Measurements from ENCODE around the gene FFAR2. TPM values are rescaled to one million over a fixed set of nuclear protein-coding genes. Genes with fewer than 3 reads are reported as not detected.

The FFAR2 gene
- total and polyA plus RNA-seq, 9 of the 15 experiments (the other 6 are each of a cell fraction or from before 2014, with no cell fraction given): not detected

GRCh38 chr19:35404879-35405622, 43.0 kb upstream of the FFAR2 start (continued):
- TF ChIP-seq ZNF592 (IDR thresholded peaks at IDR 0.05) (no peak), FOS (IDR thresholded peaks at IDR 0.05; ENCODE audit: extremely low read depth, insufficient read length) (no peak), KDM1A (IDR thresholded peaks at IDR 0.05) (0 out of 4 replicates have a peak, but pooled peaks of 1 of the 2 experiments have one; percentile 39), CREM (IDR thresholded peaks at IDR 0.05; ENCODE audit: low read depth) (peak; percentile 41; the same call in 1 of the 2 replicates), HMG20A (CRISPR knock-in tag; conservative IDR thresholded peaks at IDR 0.05) (no peak), MCM3 (IDR thresholded peaks at IDR 0.05) (no peak), POLR2AphosphoS5 (IDR thresholded peaks at IDR 0.05; ENCODE audit: control insufficient read depth, insufficient read depth, low read depth, low read length) (no peak), E2F3 (CRISPR knock-in tag; IDR thresholded peaks at IDR 0.05) (no peak), CC2D1A (IDR thresholded peaks at IDR 0.05) (no peak), PATZ1 (CRISPR knock-in tag; IDR thresholded peaks at IDR 0.05; ENCODE audit: borderline replicate concordance) (no peak), CEBPG (CRISPR knock-in tag; IDR thresholded peaks at IDR 0.05) (no peak), CEBPG (tag; conservative IDR thresholded peaks at IDR 0.05 in 1 of 2, IDR thresholded peaks at IDR 0.05 in 1 of 2) (peak in 1 of 2 experiments; percentile 51; a peak in 1 of 4 replicates), ARID1B (IDR thresholded peaks at IDR 0.05) (no peak; the same call in 1 of the 2 replicates), GABPB1 (CRISPR knock-in tag; IDR thresholded peaks at IDR 0.05) (no peak), DEAF1 (CRISPR knock-in tag; IDR thresholded peaks at IDR 0.05) (no peak), ATF2 (CRISPR knock-in tag; IDR thresholded peaks at IDR 0.05) (no peak), ZFP36 (IDR thresholded peaks at IDR 0.05; ENCODE audit: low read depth, low read length, partially characterized antibody) (no peak), SNAPC5 (CRISPR knock-in tag; IDR thresholded peaks at IDR 0.05) (no peak), PTBP1 (IDR thresholded peaks at IDR 0.05; ENCODE audit: low read depth, low read length) (no peak)
